Measurements from ENCODE around the gene CD38.

CD38 gene

GRCh38 chr4:15902746-15903145, 124.6 kb downstream of the CD38 start:
- no peak for DNase-seq

All from activated naive CD4-positive, alpha-beta T cell treated with Interleukin-2 at 50 U/mL for 16 hours (primary cell).